HepG2 (cell line): Measurements from ENCODE around the gene FAM124A. TPM values are rescaled to one million over a fixed set of nuclear protein-coding genes. Genes with fewer than 3 reads are reported as not detected.

Experiments used
- ATAC-seq: fragments of 200-7000 bp; cut with Tn5 transposase; 3 replicates; pipeline ENCODE4 v1.9.1; 2020; ENCODE audit warnings: mild to moderate bottlenecking, moderate library complexity
- BruUV-seq: library from RNA; stranded (reverse); fragments of 400-500 nt; replicated peaks from 2 replicates; lab custom pipeline; 2021; lab: Mats Ljungman, UMichigan
- CTCF ChIA-PET: fragments of 300-600 bp; formaldehyde crosslinking; extraction: SDS; loops from one replicate; lab custom pipeline; 2021; ENCODE audit warnings: low total read pairs, inconsistent platforms, low intra/inter-chr PET ratio; lab: Yijun Ruan, JAX
- POLR2A ChIA-PET: fragments of 350-600 bp; sonication (Branson Sonifier 250); formaldehyde crosslinking; loops from one replicate; lab custom pipeline; 2020; ENCODE audit warnings: antibody characterized with exemption, inconsistent platforms; lab: Yijun Ruan, JAX
- DNase-seq: peaks from one replicate; pipeline ENCODE4 v3.0.0-alpha.2; 2015; ENCODE audit warnings: low spot score
- FAIRE-seq: peaks from 3 replicates; lab custom pipeline; 2011; peaks lifted over from hg19 to GRCh38; lab: Jason Lieb, UNC
- H2AFZ ChIP-seq: one replicate; pipeline ENCODE4 v1.6.1; 2011; ENCODE audit warnings: low read length, inconsistent platforms
- H3K27ac ChIP-seq: fragments of 300-600 bp; 3 replicates; pipeline ENCODE4 v1.8.0; 2011; ENCODE audit warnings: mixed run types, mild to moderate bottlenecking, mixed read lengths, low read length, inconsistent platforms; ENCODE audit not compliant: insufficient read depth; ENCODE audit errors: extremely low read length
- H3K27me3 ChIP-seq, 2 experiments: fragments of 200-600 bp in 1 of 2; 2 replicates in 1 of 2; 3 replicates in 1 of 2; pipeline versions ENCODE4 v1.6.0 to v1.8.0; 2011; ENCODE audit warnings: low read length in 2 of 2, mild to moderate bottlenecking in 2 of 2, moderate library complexity in 2 of 2, inconsistent platforms in 1 of 2; ENCODE audit not compliant: insufficient read depth in 2 of 2, control insufficient read depth in 1 of 2
- H3K36me3 ChIP-seq, 2 experiments: fragments of 200-600 bp in 1 of 2; replicated peaks in 1 of 2; 2 replicates in 1 of 2; 3 replicates in 1 of 2; pipeline versions ENCODE4 v1.5.1 to v1.8.0; 2011; ENCODE audit warnings: low read length in 2 of 2, inconsistent platforms in 1 of 2; ENCODE audit not compliant: insufficient read depth in 2 of 2, control insufficient read depth in 1 of 2
- H3K4me1 ChIP-seq: 2 replicates; pipeline ENCODE4 v1.5.1; 2012; ENCODE audit warnings: low read length, inconsistent platforms; ENCODE audit not compliant: insufficient read depth
- H3K4me2 ChIP-seq: 2 replicates; pipeline ENCODE4 v1.6.0; 2011; ENCODE audit warnings: low read depth, low read length, inconsistent platforms
- H3K4me3 ChIP-seq, 3 experiments: fragments of 200-600 bp in 1 of 3; sonication (generic), shearing (Covaris generic) in 1 of 3; replicated peaks in 1 of 3; 2 replicates each; pipeline ENCODE4 v1.5.1; 2011 to 2016; ENCODE audit warnings: low read length in 3 of 3, inconsistent platforms in 2 of 3, low read depth in 2 of 3, mild to moderate bottlenecking in 2 of 3, control low read depth in 1 of 3, mixed read lengths in 1 of 3; ENCODE audit not compliant: insufficient read depth in 1 of 3
- H3K79me2 ChIP-seq: one replicate; pipeline ENCODE4 v1.6.1; 2011; ENCODE audit warnings: low read length, inconsistent platforms; ENCODE audit not compliant: insufficient read depth
- H3K9ac ChIP-seq: 2 replicates; pipeline ENCODE4 v1.6.0; 2011; ENCODE audit warnings: mild to moderate bottlenecking, low read depth, low read length, inconsistent platforms; ENCODE audit not compliant: insufficient read depth
- H3K9me3 ChIP-seq: 2 replicates; pipeline ENCODE4 v1.5.1; 2012; ENCODE audit warnings: mild to moderate bottlenecking, low read length
- H4K20me1 ChIP-seq: 2 replicates; pipeline ENCODE4 v1.6.0; 2011; ENCODE audit warnings: inconsistent platforms, mild to moderate bottlenecking, low read length, moderate library complexity; ENCODE audit not compliant: insufficient read depth
- BCLAF1 ChIP-seq: fragments of 450-650 bp; IDR thresholded peaks from 2 replicates; pipeline ENCODE4 v1.6.1; 2017; ENCODE audit warnings: mild to moderate bottlenecking
- RFX1 ChIP-seq: fragments of 450-650 bp; IDR thresholded peaks from 2 replicates; pipeline ENCODE4 v1.6.1; 2017
- ZBTB10 ChIP-seq: sonication (generic); formaldehyde crosslinking; IDR thresholded peaks from 2 replicates; pipeline ENCODE4 v1.4.0; 2020; ENCODE audit warnings: missing genetic modification reagents, borderline replicate concordance
- ZNF101 ChIP-seq: sonication (generic); formaldehyde crosslinking; IDR thresholded peaks from 2 replicates; pipeline ENCODE4 v1.4.0; 2020; ENCODE audit warnings: mild to moderate bottlenecking, low read depth, missing genetic modification reagents, borderline replicate concordance
- WGBS: methylation state at CpG from one replicate; pipeline ENCODE4 v1.1.6; 2017; ENCODE audit warnings: low lambda C conversion rate; 5-methylcytosine and 5-hydroxymethylcytosine counted together
- in situ Hi-C: cut with HindIII; loops from 2 replicates; pipeline ENCODE4 v1.10.0; 2017; ENCODE audit warnings: low pct_unique_long_range_greater_than_20kb; ENCODE audit not compliant: extremely low pct_ligation_motif_present
- intact Hi-C: fragments of 100-400 bp; cut with micrococcal nuclease; formaldehyde crosslinking; loops from one replicate; pipeline ENCODE4 v1.10.0; 2022; ENCODE audit not compliant: unreplicated experiment
- polyA plus RNA-seq, 8 experiments: library from polyadenylated mRNA; depleted of rRNA in 3 of 8; stranded (reverse) in 7 of 8; unstranded in 1 of 8; fragments of >200 nt; fragmentation: Illumina TruSeq in 4 of 8; extraction: Trizol in 4 of 8; gene quantifications; 2 replicates each; pipeline versions ENCODE4 v1.2.1 to v1.2.3, GENCODE V29; 2011 to 2016; ENCODE audit warnings: low read depth in 4 of 8, missing spikeins in 1 of 8, mixed read lengths in 1 of 8; ENCODE audit not compliant: insufficient read depth in 1 of 8
- total RNA-seq, 5 experiments: library from RNA; depleted of rRNA; stranded (reverse); fragments of >200 nt; fragmentation: Illumina TruSeq; extraction: Trizol; gene quantifications; 2 replicates each; pipeline ENCODE4 v1.2.3, GENCODE V29; 2016; ENCODE audit warnings: low read depth in 1 of 5
- TF ChIP-seq, protein P1 (sequence below): sonication (generic); formaldehyde crosslinking; IDR thresholded peaks from 2 replicates; pipeline ENCODE4 v1.4.0; 2020; ENCODE audit warnings: missing genetic modification reagents

Gene FAM124A
- total and polyA plus RNA-seq, 2 of the 13 experiments (the other 11 are each of a cell fraction or from before 2014, with no cell fraction given): not detected

DNA sequence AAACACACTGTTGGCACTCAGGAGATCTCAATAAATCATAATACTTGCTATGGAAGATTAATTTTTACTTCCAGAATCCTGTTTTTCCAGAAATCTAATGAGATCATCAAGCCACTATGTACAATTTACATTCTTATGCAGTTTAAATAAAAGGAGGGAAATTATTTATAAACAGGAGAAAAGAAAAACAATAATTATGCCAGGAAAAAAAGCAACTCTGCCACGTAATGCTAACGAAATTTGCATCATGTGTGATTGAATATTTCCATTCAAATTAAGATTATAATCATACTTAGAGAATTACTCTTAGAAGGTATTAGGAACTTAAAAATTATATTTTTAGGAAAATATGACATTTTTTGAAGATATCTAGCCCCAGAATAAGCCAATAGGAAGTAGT lies 13.0 kb downstream of the FAM124A start:
- H3K27me3 ChIP-seq: peaks cover 2 to 36% of the 10 kb centered on the region in 2 experiments; a peak in 4 of 5 replicates
- ATAC-seq (no peak), DNase-seq (no peak), FAIRE-seq (no peak)
- POLR2A ChIA-PET: no interaction called here
- no peaks in the 10 kb centered on the region for H3K79me2 ChIP-seq
- WGBS: 11% methylated on average over 2 of the region's 2 CpGs
- no peak overlapping the region for H2AFZ ChIP-seq
- no peaks in the 10 kb centered on the region for H4K20me1 ChIP-seq
- intact Hi-C loops (no loop called here), in situ Hi-C loops (no loop called here)
- no peak overlapping the region for H3K4me2 ChIP-seq
- no peak overlapping the region for H3K4me3 ChIP-seq
- H3K27ac ChIP-seq: no peak overlapping the region
- H3K9me3 ChIP-seq: no peaks in the 10 kb centered on the region
- TF ChIP-seq ZNF101 (no peak), RFX1 (no peak), ZBTB10 (CRISPR knock-in tag) (no peak), BCLAF1 (no peak)
- TF ChIP-seq, protein P1, sequence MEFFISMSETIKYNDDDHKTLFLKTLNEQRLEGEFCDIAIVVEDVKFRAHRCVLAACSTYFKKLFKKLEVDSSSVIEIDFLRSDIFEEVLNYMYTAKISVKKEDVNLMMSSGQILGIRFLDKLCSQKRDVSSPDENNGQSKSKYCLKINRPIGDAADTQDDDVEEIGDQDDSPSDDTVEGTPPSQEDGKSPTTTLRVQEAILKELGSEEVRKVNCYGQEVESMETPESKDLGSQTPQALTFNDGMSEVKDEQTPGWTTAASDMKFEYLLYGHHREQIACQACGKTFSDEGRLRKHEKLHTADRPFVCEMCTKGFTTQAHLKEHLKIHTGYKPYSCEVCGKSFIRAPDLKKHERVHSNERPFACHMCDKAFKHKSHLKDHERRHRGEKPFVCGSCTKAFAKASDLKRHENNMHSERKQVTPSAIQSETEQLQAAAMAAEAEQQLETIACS (CRISPR knock-in tag): no peak
- H3K36me3 ChIP-seq: no peaks in the 10 kb centered on the region
- no peaks in the 10 kb centered on the region for H3K4me1 ChIP-seq
- BruUV-seq: no TSS peak
- CTCF ChIA-PET: no interaction called here
- H3K9ac ChIP-seq: no peak overlapping the region
